Retinal pigment epithelial cell (primary cell): Measurements from ENCODE around the gene TUBA4A.

Experiments
- DNase-seq: peaks from one replicate; pipeline ENCODE4 v3.0.0-alpha.2; 2010; ENCODE audit warnings: low read depth
- H3K4me3 ChIP-seq: 2 replicates; pipeline ENCODE4 v1.5.1; 2011; ENCODE audit warnings: mild to moderate bottlenecking, low read length, control low read depth, moderate library complexity
- CTCF ChIP-seq: conservative IDR thresholded peaks from 2 replicates; pipeline ENCODE4 v1.5.1; 2011; ENCODE audit warnings: low read depth, low read length, control low read depth, inconsistent platforms

The TUBA4A gene

GRCh38 chr2:219220652-219221402 is 32.9 kb downstream of the TUBA4A start:
- H3K4me3 ChIP-seq: no peak overlapping the region
- no peak for TF ChIP-seq CTCF
- no peak for DNase-seq

GRCh38 chr2:219219784-219220532 is 33.8 kb downstream of the TUBA4A start:
- H3K4me3 ChIP-seq: no peak overlapping the region
- no peak for DNase-seq
- TF ChIP-seq CTCF: no peak

GRCh38 chr2:219218732-219219701 is 34.7 kb downstream of the TUBA4A start, which contains the start of gene ABCB6:
TSS of gene ABCB6 (minus strand) at chr2:219218958. CDS start at chr2:219218673, 285 bp downstream.
- peak; percentile 68 for DNase-seq
- H3K4me3 ChIP-seq: peak within 1 kb of the TSS; percentile 39
- TF ChIP-seq CTCF: no peak

GRCh38 chr2:219218217-219218731 is 35.4 kb downstream of the TUBA4A start:
- DNase-seq: peak; percentile 28
- no peak for TF ChIP-seq CTCF
- H3K4me3 ChIP-seq: peak overlapping the region; percentile 39

- TF ChIP-seq CTCF: no peak
- no peak for DNase-seq
- no peak overlapping the region for H3K4me3 ChIP-seq
Observed at GRCh38 chr2:219216535-219216915, 37.2 kb downstream of the TUBA4A start.

GRCh38 chr2:219215871-219216534 is 37.7 kb downstream of the TUBA4A start:
- DNase-seq: no peak
- H3K4me3 ChIP-seq: no peak overlapping the region
- TF ChIP-seq CTCF: no peak
